ENCODE measurements around the gene FAM204A. TPM values are rescaled to one million over a fixed set of nuclear protein-coding genes. Genes with fewer than 3 reads are reported as not detected.

The FAM204A gene
- total and polyA plus RNA-seq, 10 of the 15 experiments (the other 5 are each of a cell fraction or from before 2014, with no cell fraction given): 24.5 to 96.0 (median 67.6) TPM

DNA sequence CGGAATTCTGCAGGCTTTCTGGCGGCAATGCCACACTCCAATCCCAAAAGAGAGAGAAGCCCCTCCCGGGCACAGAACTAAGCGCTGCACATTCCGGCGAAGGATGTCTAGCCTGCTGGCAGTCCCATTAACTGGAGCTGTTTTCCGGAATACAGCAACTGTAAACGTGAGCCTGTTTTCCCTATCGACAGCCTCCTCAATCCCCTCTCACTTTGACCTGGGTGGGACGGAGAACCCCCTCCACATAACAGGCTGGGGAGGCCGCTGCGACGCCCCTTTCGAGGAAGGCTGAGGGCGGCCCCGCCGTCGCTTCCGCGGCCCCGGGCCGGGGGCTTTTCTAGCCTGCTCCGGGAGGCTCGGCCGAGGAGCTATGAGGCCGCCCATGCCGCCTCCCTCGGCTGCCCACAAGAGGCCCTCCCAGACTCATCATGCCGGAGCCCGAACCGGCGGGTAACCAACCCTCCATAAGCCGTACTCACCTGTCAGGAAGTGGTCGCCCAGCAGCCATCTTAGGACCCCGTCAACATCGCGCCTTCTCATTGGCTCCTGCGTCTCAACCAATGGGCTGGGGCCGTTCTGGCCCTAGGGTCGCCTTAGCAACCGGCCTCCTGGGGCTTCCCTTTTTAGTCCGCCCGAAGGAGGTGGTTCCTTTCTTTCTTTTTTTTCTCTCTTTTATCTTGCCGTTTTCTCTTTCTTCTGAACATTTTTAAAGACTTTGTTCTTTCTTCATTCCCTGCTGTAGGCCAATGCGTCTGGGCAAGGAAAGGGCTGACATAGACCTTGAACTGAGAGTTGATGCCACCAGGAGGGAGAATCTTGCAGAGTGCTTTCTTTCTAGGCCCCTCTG is at the start of gene FAM204A (continued):
- TF ChIP-seq ZNF384 (IDR thresholded peaks at IDR 0.05; ENCODE audit: borderline replicate concordance, low read depth, low read length) (peak; percentile 61; the same call in 1 of the 2 replicates), CHD4 (IDR thresholded peaks at IDR 0.05) (no peak), HDAC2 (IDR thresholded peaks at IDR 0.05) (no peak), POLR2A (IDR thresholded peaks at IDR 0.05; ENCODE audit: low read depth, low read length) (peak; percentile 90), TARDBP (IDR thresholded peaks at IDR 0.05; ENCODE audit: borderline replicate concordance) (no peak), SIN3A (IDR thresholded peaks at IDR 0.05; ENCODE audit: low read depth, low read length) (peak; percentile 96), NR2C1 (IDR thresholded peaks at IDR 0.05) (0 out of 2 replicates have a peak, but pooled peaks have one; percentile 18), NFYB (IDR thresholded peaks at IDR 0.05; ENCODE audit: insufficient read depth, low read depth, low read length) (peak; percentile 83), HDGF (IDR thresholded peaks at IDR 0.05) (0 out of 2 replicates have a peak, but pooled peaks have one; percentile 31), RUNX3 (IDR thresholded peaks at IDR 0.05; ENCODE audit: low read length) (peak; percentile 78), SP1 (IDR thresholded peaks at IDR 0.05; ENCODE audit: low read depth, low read length) (peak; percentile 99), LARP7 (IDR thresholded peaks at IDR 0.05) (peak; percentile 72; the same call in 1 of the 2 replicates), TCF12 (IDR thresholded peaks at IDR 0.05; ENCODE audit: low read depth, low read length) (0 out of 2 replicates have a peak, but pooled peaks have one; percentile 22), BHLHE40 (IDR thresholded peaks at IDR 0.05; ENCODE audit: borderline replicate concordance in 1 of 2, low read depth in 2 of 2, low read length in 1 of 2) (peak in 1 of 2 experiments; percentile 10; a peak in 1 of 4 replicates), IRF4 (IDR thresholded peaks at IDR 0.05; ENCODE audit: low read depth, low read length) (no peak), MEF2B (IDR thresholded peaks at IDR 0.05; ENCODE audit: partially characterized antibody, poor library complexity, severe bottlenecking) (peak; percentile 92), NR2F1 (conservative IDR thresholded peaks at IDR 0.05) (no peak), BACH1 (IDR thresholded peaks at IDR 0.05; ENCODE audit: borderline replicate concordance) (0 out of 2 replicates have a peak, but pooled peaks have one; percentile 21), YY1 (IDR thresholded peaks at IDR 0.05; ENCODE audit: low read depth, low read length) (peak; percentile 100), RCOR1 (conservative IDR thresholded peaks at IDR 0.05; ENCODE audit: low read depth, low read length) (no peak), RELA (IDR thresholded peaks at IDR 0.05; ENCODE audit: borderline replicate concordance, partially characterized antibody) (peak; percentile 32)
- TF ChIP-seq, protein P1, sequence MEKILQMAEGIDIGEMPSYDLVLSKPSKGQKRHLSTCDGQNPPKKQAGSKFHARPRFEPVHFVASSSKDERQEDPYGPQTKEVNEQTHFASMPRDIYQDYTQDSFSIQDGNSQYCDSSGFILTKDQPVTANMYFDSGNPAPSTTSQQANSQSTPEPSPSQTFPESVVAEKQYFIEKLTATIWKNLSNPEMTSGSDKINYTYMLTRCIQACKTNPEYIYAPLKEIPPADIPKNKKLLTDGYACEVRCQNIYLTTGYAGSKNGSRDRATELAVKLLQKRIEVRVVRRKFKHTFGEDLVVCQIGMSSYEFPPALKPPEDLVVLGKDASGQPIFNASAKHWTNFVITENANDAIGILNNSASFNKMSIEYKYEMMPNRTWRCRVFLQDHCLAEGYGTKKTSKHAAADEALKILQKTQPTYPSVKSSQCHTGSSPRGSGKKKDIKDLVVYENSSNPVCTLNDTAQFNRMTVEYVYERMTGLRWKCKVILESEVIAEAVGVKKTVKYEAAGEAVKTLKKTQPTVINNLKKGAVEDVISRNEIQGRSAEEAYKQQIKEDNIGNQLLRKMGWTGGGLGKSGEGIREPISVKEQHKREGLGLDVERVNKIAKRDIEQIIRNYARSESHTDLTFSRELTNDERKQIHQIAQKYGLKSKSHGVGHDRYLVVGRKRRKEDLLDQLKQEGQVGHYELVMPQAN (conservative IDR thresholded peaks at IDR 0.05): peak; percentile 86; the same call in 1 of the 2 replicates
- TF ChIP-seq, protein P2, sequence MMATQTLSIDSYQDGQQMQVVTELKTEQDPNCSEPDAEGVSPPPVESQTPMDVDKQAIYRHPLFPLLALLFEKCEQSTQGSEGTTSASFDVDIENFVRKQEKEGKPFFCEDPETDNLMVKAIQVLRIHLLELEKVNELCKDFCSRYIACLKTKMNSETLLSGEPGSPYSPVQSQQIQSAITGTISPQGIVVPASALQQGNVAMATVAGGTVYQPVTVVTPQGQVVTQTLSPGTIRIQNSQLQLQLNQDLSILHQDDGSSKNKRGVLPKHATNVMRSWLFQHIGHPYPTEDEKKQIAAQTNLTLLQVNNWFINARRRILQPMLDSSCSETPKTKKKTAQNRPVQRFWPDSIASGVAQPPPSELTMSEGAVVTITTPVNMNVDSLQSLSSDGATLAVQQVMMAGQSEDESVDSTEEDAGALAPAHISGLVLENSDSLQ (IDR thresholded peaks at IDR 0.05): peak; percentile 57
- TF ChIP-seq, protein P3, sequence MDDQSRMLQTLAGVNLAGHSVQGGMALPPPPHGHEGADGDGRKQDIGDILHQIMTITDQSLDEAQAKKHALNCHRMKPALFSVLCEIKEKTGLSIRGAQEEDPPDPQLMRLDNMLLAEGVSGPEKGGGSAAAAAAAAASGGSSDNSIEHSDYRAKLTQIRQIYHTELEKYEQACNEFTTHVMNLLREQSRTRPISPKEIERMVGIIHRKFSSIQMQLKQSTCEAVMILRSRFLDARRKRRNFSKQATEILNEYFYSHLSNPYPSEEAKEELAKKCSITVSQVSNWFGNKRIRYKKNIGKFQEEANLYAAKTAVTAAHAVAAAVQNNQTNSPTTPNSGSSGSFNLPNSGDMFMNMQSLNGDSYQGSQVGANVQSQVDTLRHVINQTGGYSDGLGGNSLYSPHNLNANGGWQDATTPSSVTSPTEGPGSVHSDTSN (IDR thresholded peaks at IDR 0.05; ENCODE audit: insufficient replicate concordance, low read depth, low read length): peak; percentile 44
- TF ChIP-seq, protein P4, sequence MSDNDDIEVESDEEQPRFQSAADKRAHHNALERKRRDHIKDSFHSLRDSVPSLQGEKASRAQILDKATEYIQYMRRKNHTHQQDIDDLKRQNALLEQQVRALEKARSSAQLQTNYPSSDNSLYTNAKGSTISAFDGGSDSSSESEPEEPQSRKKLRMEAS (IDR thresholded peaks at IDR 0.05; ENCODE audit: low read depth, low read length): 0 out of 2 replicates have a peak, but pooled peaks have one; percentile 31
- TF ChIP-seq, protein P5, sequence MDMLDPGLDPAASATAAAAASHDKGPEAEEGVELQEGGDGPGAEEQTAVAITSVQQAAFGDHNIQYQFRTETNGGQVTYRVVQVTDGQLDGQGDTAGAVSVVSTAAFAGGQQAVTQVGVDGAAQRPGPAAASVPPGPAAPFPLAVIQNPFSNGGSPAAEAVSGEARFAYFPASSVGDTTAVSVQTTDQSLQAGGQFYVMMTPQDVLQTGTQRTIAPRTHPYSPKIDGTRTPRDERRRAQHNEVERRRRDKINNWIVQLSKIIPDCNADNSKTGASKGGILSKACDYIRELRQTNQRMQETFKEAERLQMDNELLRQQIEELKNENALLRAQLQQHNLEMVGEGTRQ (IDR thresholded peaks at IDR 0.05; ENCODE audit: borderline replicate concordance, low read depth, low read length): no peak
